HUES6 (cell line): Measurements from ENCODE around the gene DENND6B.

ENCODE experiments used
- H3K27ac ChIP-seq: 2 replicates; pipeline ENCODE4 v1.7.0; 2013; ENCODE audit warnings: low read depth, mild to moderate bottlenecking, low read length, inconsistent platforms
- H3K27me3 ChIP-seq: 2 replicates; pipeline ENCODE4 v1.6.1; 2013; ENCODE audit warnings: low read length; ENCODE audit not compliant: control insufficient read depth, insufficient read depth
- H3K36me3 ChIP-seq: 2 replicates; pipeline ENCODE4 v1.6.1; 2013; ENCODE audit warnings: low read length; ENCODE audit not compliant: control insufficient read depth, insufficient read depth
- H3K4me1 ChIP-seq: 2 replicates; pipeline ENCODE4 v1.6.1; 2013; ENCODE audit warnings: low read length; ENCODE audit not compliant: control insufficient read depth, insufficient read depth
- H3K4me3 ChIP-seq: 2 replicates; pipeline ENCODE4 v1.5.1; 2013; ENCODE audit warnings: low read depth, low read length
- H3K9ac ChIP-seq: one replicate; pipeline ENCODE4 v1.6.1; 2013; ENCODE audit warnings: mild to moderate bottlenecking, low read length
- H3K9me3 ChIP-seq: 2 replicates; pipeline ENCODE4 v1.6.1; 2013; ENCODE audit warnings: low read depth, low read length; ENCODE audit not compliant: control insufficient read depth, insufficient read depth

Gene DENND6B

GRCh38 chr22:50320116-50320515, 6.7 kb downstream of the DENND6B start:
- no peak overlapping the region for H3K9ac ChIP-seq
- H3K9me3 ChIP-seq, result no peaks in the 10 kb centered on the region
- no peak overlapping the region for H3K4me3 ChIP-seq
- H3K27me3 ChIP-seq, result peaks cover 21% of the 10 kb centered on the region
- H3K4me1 ChIP-seq, result no peaks in the 10 kb centered on the region
- H3K27ac ChIP-seq, result no peak overlapping the region
- no peaks in the 10 kb centered on the region for H3K36me3 ChIP-seq

GRCh38 chr22:50319503-50319951, 7.3 kb downstream of the DENND6B start:
- no peaks in the 10 kb centered on the region for H3K36me3 ChIP-seq
- no peak overlapping the region for H3K4me3 ChIP-seq
- peaks cover 21% of the 10 kb centered on the region; the same call in 1 of the 2 replicates for H3K27me3 ChIP-seq
- H3K27ac ChIP-seq, result no peak overlapping the region
- H3K9ac ChIP-seq, result no peak overlapping the region
- H3K4me1 ChIP-seq, result peaks cover 3% of the 10 kb centered on the region
- no peaks in the 10 kb centered on the region for H3K9me3 ChIP-seq

GRCh38 chr22:50318698-50319411, 8.0 kb downstream of the DENND6B start:
- no peak overlapping the region for H3K9ac ChIP-seq
- no peaks in the 10 kb centered on the region for H3K9me3 ChIP-seq
- H3K27me3 ChIP-seq, result peaks cover 18% of the 10 kb centered on the region; the same call in 1 of the 2 replicates
- no peaks in the 10 kb centered on the region for H3K36me3 ChIP-seq
- no peak overlapping the region for H3K27ac ChIP-seq
- H3K4me3 ChIP-seq, result no peak overlapping the region
- H3K4me1 ChIP-seq, result peaks cover 10% of the 10 kb centered on the region

GRCh38 chr22:50318356-50318697, 8.5 kb downstream of the DENND6B start:
- Histone ChIP-seq H3K4me1 (peaks cover 13% of the 10 kb centered on the region), H3K9ac (no peak overlapping the region), H3K27me3 (peaks cover 18% of the 10 kb centered on the region; the same call in 1 of the 2 replicates), H3K36me3 (no peaks in the 10 kb centered on the region), H3K27ac (no peak overlapping the region), H3K9me3 (no peaks in the 10 kb centered on the region), H3K4me3 (no peak overlapping the region)

GRCh38 chr22:50317674-50318073, 9.1 kb downstream of the DENND6B start:
- H3K36me3 ChIP-seq, result no peaks in the 10 kb centered on the region
- no peak overlapping the region for H3K4me3 ChIP-seq
- no peak overlapping the region for H3K9ac ChIP-seq
- peaks cover 18% of the 10 kb centered on the region; the same call in 1 of the 2 replicates for H3K27me3 ChIP-seq
- no peaks in the 10 kb centered on the region for H3K9me3 ChIP-seq
- H3K4me1 ChIP-seq, result peaks cover 13% of the 10 kb centered on the region
- no peak overlapping the region for H3K27ac ChIP-seq

GRCh38 chr22:50317178-50317577, 9.6 kb downstream of the DENND6B start:
- peaks cover 13% of the 10 kb centered on the region for H3K4me1 ChIP-seq
- no peaks in the 10 kb centered on the region for H3K9me3 ChIP-seq
- H3K27ac ChIP-seq, result no peak overlapping the region
- peaks cover 18% of the 10 kb centered on the region; the same call in 1 of the 2 replicates for H3K27me3 ChIP-seq
- H3K4me3 ChIP-seq, result no peak overlapping the region
- H3K36me3 ChIP-seq, result no peaks in the 10 kb centered on the region
- no peak overlapping the region for H3K9ac ChIP-seq

- peaks cover 13% of the 10 kb centered on the region for H3K4me1 ChIP-seq
- peaks cover 18% of the 10 kb centered on the region; the same call in 1 of the 2 replicates for H3K27me3 ChIP-seq
- no peak overlapping the region for H3K9ac ChIP-seq
- H3K4me3 ChIP-seq, result no peak overlapping the region
- no peaks in the 10 kb centered on the region for H3K9me3 ChIP-seq
- no peak overlapping the region for H3K27ac ChIP-seq
- no peaks in the 10 kb centered on the region for H3K36me3 ChIP-seq
These were observed 10.4 kb downstream of the DENND6B start for GRCh38 chr22:50316114-50317065.

GRCh38 chr22:50315289-50316113, 11.3 kb downstream of the DENND6B start:
- Histone ChIP-seq H3K9me3 (no peaks in the 10 kb centered on the region), H3K36me3 (no peaks in the 10 kb centered on the region), H3K27me3 (peaks cover 18% of the 10 kb centered on the region; the same call in 1 of the 2 replicates), H3K4me3 (no peak overlapping the region), H3K4me1 (peaks cover 13% of the 10 kb centered on the region), H3K27ac (no peak overlapping the region), H3K9ac (no peak overlapping the region)

- Histone ChIP-seq H3K4me3 (no peak overlapping the region), H3K4me1 (peaks cover 13% of the 10 kb centered on the region), H3K27ac (no peak overlapping the region), H3K9ac (no peak overlapping the region), H3K36me3 (no peaks in the 10 kb centered on the region), H3K9me3 (no peaks in the 10 kb centered on the region), H3K27me3 (peaks cover 18% of the 10 kb centered on the region; the same call in 1 of the 2 replicates)
These were observed 12.1 kb downstream of the DENND6B start for GRCh38 chr22:50314455-50315288.

- Histone ChIP-seq H3K9ac (no peak overlapping the region), H3K27me3 (peaks cover 18% of the 10 kb centered on the region; the same call in 1 of the 2 replicates), H3K36me3 (no peaks in the 10 kb centered on the region), H3K4me1 (peaks cover 14% of the 10 kb centered on the region), H3K9me3 (no peaks in the 10 kb centered on the region), H3K4me3 (no peak overlapping the region), H3K27ac (no peak overlapping the region)
These were observed 12.7 kb downstream of the DENND6B start for GRCh38 chr22:50314081-50314454.
